HepG2 (cell line): Measurements from ENCODE around the gene LSM14B. TPM values are rescaled to one million over a fixed set of nuclear protein-coding genes. Genes with fewer than 3 reads are reported as not detected.

Source experiments
- ATAC-seq: fragments of 200-7000 bp; cut with Tn5 transposase; 3 replicates; pipeline ENCODE4 v1.9.1; 2020; ENCODE audit warnings: mild to moderate bottlenecking, moderate library complexity
- BruUV-seq: library from RNA; stranded (reverse); fragments of 400-500 nt; replicated peaks from 2 replicates; lab custom pipeline; 2021; lab: Mats Ljungman, UMichigan
- CTCF ChIA-PET: fragments of 300-600 bp; formaldehyde crosslinking; extraction: SDS; loops from one replicate; lab custom pipeline; 2021; ENCODE audit warnings: low total read pairs, inconsistent platforms, low intra/inter-chr PET ratio; lab: Yijun Ruan, JAX
- POLR2A ChIA-PET: fragments of 350-600 bp; sonication (Branson Sonifier 250); formaldehyde crosslinking; loops from one replicate; lab custom pipeline; 2020; ENCODE audit warnings: antibody characterized with exemption, inconsistent platforms; lab: Yijun Ruan, JAX
- DNase-seq: peaks from one replicate; pipeline ENCODE4 v3.0.0-alpha.2; 2015; ENCODE audit warnings: low spot score
- FAIRE-seq: peaks from 3 replicates; lab custom pipeline; 2011; peaks lifted over from hg19 to GRCh38; lab: Jason Lieb, UNC
- H2AFZ ChIP-seq: one replicate; pipeline ENCODE4 v1.6.1; 2011; ENCODE audit warnings: low read length, inconsistent platforms
- H3K27ac ChIP-seq: fragments of 300-600 bp; 3 replicates; pipeline ENCODE4 v1.8.0; 2011; ENCODE audit warnings: mixed run types, mild to moderate bottlenecking, mixed read lengths, low read length, inconsistent platforms; ENCODE audit not compliant: insufficient read depth; ENCODE audit errors: extremely low read length
- H3K27me3 ChIP-seq, 2 experiments: fragments of 200-600 bp in 1 of 2; 2 replicates in 1 of 2; 3 replicates in 1 of 2; pipeline versions ENCODE4 v1.6.0 to v1.8.0; 2011; ENCODE audit warnings: low read length in 2 of 2, mild to moderate bottlenecking in 2 of 2, moderate library complexity in 2 of 2, inconsistent platforms in 1 of 2; ENCODE audit not compliant: insufficient read depth in 2 of 2, control insufficient read depth in 1 of 2
- H3K36me3 ChIP-seq, 2 experiments: fragments of 200-600 bp in 1 of 2; replicated peaks in 1 of 2; 2 replicates in 1 of 2; 3 replicates in 1 of 2; pipeline versions ENCODE4 v1.5.1 to v1.8.0; 2011; ENCODE audit warnings: low read length in 2 of 2, inconsistent platforms in 1 of 2; ENCODE audit not compliant: insufficient read depth in 2 of 2, control insufficient read depth in 1 of 2
- H3K4me1 ChIP-seq: 2 replicates; pipeline ENCODE4 v1.5.1; 2012; ENCODE audit warnings: low read length, inconsistent platforms; ENCODE audit not compliant: insufficient read depth
- H3K4me2 ChIP-seq: 2 replicates; pipeline ENCODE4 v1.6.0; 2011; ENCODE audit warnings: low read depth, low read length, inconsistent platforms
- H3K4me3 ChIP-seq, 3 experiments: fragments of 200-600 bp in 1 of 3; sonication (generic), shearing (Covaris generic) in 1 of 3; replicated peaks in 1 of 3; 2 replicates each; pipeline ENCODE4 v1.5.1; 2011 to 2016; ENCODE audit warnings: low read length in 3 of 3, inconsistent platforms in 2 of 3, low read depth in 2 of 3, mild to moderate bottlenecking in 2 of 3, control low read depth in 1 of 3, mixed read lengths in 1 of 3; ENCODE audit not compliant: insufficient read depth in 1 of 3
- H3K79me2 ChIP-seq: one replicate; pipeline ENCODE4 v1.6.1; 2011; ENCODE audit warnings: low read length, inconsistent platforms; ENCODE audit not compliant: insufficient read depth
- H3K9ac ChIP-seq: 2 replicates; pipeline ENCODE4 v1.6.0; 2011; ENCODE audit warnings: mild to moderate bottlenecking, low read depth, low read length, inconsistent platforms; ENCODE audit not compliant: insufficient read depth
- H3K9me3 ChIP-seq: 2 replicates; pipeline ENCODE4 v1.5.1; 2012; ENCODE audit warnings: mild to moderate bottlenecking, low read length
- H4K20me1 ChIP-seq: 2 replicates; pipeline ENCODE4 v1.6.0; 2011; ENCODE audit warnings: inconsistent platforms, mild to moderate bottlenecking, low read length, moderate library complexity; ENCODE audit not compliant: insufficient read depth
- GATAD1 ChIP-seq: IDR thresholded peaks from 2 replicates; pipeline ENCODE4 v1.6.1; 2016; ENCODE audit warnings: missing genetic modification reagents, missing compliant biosample characterization
- IRF9 ChIP-seq: sonication (generic); formaldehyde crosslinking; IDR thresholded peaks from 2 replicates; pipeline ENCODE4 v1.8.0; 2022; ENCODE audit warnings: missing genetic modification reagents, mild to moderate bottlenecking, borderline replicate concordance
- KDM2A ChIP-seq: sonication (generic); formaldehyde crosslinking; IDR thresholded peaks from 2 replicates; pipeline ENCODE4 v1.4.0; 2020; ENCODE audit warnings: low read depth, missing genetic modification reagents, borderline replicate concordance
- PATZ1 ChIP-seq: sonication (generic); formaldehyde crosslinking; IDR thresholded peaks from 2 replicates; pipeline ENCODE4 v1.4.0; 2020; ENCODE audit warnings: missing genetic modification reagents
- POLR2G ChIP-seq: fragments of 200-400 bp; formaldehyde crosslinking; IDR thresholded peaks from 2 replicates; pipeline ENCODE4 v1.6.1; 2018; ENCODE audit warnings: mild to moderate bottlenecking, low read depth, low read length, moderate library complexity
- RBM22 ChIP-seq: fragments of 200-400 bp; formaldehyde crosslinking; optimal IDR thresholded peaks from 2 replicates; pipeline ENCODE3; 2017; ENCODE audit warnings: mild to moderate bottlenecking, low read length, moderate library complexity
- SMAD9 ChIP-seq: sonication (generic); formaldehyde crosslinking; IDR thresholded peaks from 2 replicates; pipeline ENCODE4 v1.5.1; 2020; ENCODE audit warnings: mild to moderate bottlenecking, missing genetic modification reagents
- SRSF1 ChIP-seq: fragments of 200-400 bp; formaldehyde crosslinking; optimal IDR thresholded peaks from 2 replicates; pipeline ENCODE3; 2017; ENCODE audit warnings: mild to moderate bottlenecking, low read depth, low read length, moderate library complexity
- ZFP91 ChIP-seq: sonication (generic); formaldehyde crosslinking; IDR thresholded peaks from 2 replicates; pipeline ENCODE4 v1.9.0; 2022; ENCODE audit warnings: missing genetic modification reagents, mild to moderate bottlenecking, borderline replicate concordance
- ZNF704 ChIP-seq: sonication (generic); formaldehyde crosslinking; IDR thresholded peaks from 2 replicates; pipeline ENCODE4 v1.8.1; 2023; ENCODE audit warnings: mild to moderate bottlenecking, inconsistent platforms, moderate library complexity, missing genetic modification reagents, borderline replicate concordance
- WGBS: methylation state at CpG from one replicate; pipeline ENCODE4 v1.1.6; 2017; ENCODE audit warnings: low lambda C conversion rate; 5-methylcytosine and 5-hydroxymethylcytosine counted together
- in situ Hi-C: cut with HindIII; loops from 2 replicates; pipeline ENCODE4 v1.10.0; 2017; ENCODE audit warnings: low pct_unique_long_range_greater_than_20kb; ENCODE audit not compliant: extremely low pct_ligation_motif_present
- intact Hi-C: fragments of 100-400 bp; cut with micrococcal nuclease; formaldehyde crosslinking; loops from one replicate; pipeline ENCODE4 v1.10.0; 2022; ENCODE audit not compliant: unreplicated experiment
- polyA plus RNA-seq, 8 experiments: library from polyadenylated mRNA; depleted of rRNA in 3 of 8; stranded (reverse) in 7 of 8; unstranded in 1 of 8; fragments of >200 nt; fragmentation: Illumina TruSeq in 4 of 8; extraction: Trizol in 4 of 8; gene quantifications; 2 replicates each; pipeline versions ENCODE4 v1.2.1 to v1.2.3, GENCODE V29; 2011 to 2016; ENCODE audit warnings: low read depth in 4 of 8, missing spikeins in 1 of 8, mixed read lengths in 1 of 8; ENCODE audit not compliant: insufficient read depth in 1 of 8
- total RNA-seq, 5 experiments: library from RNA; depleted of rRNA; stranded (reverse); fragments of >200 nt; fragmentation: Illumina TruSeq; extraction: Trizol; gene quantifications; 2 replicates each; pipeline ENCODE4 v1.2.3, GENCODE V29; 2016; ENCODE audit warnings: low read depth in 1 of 5
- TF ChIP-seq, protein P1 (sequence below): sonication (generic); formaldehyde crosslinking; IDR thresholded peaks from 2 replicates; pipeline ENCODE4 v1.8.1; 2023; ENCODE audit warnings: mild to moderate bottlenecking, missing genetic modification reagents, borderline replicate concordance
- TF ChIP-seq, protein P2 (sequence below): sonication (generic); formaldehyde crosslinking; IDR thresholded peaks from 2 replicates; pipeline ENCODE4 v1.4.0; 2020; ENCODE audit warnings: missing genetic modification reagents

LSM14B gene
- total and polyA plus RNA-seq, 2 of the 13 experiments (the other 11 are each of a cell fraction or from before 2014, with no cell fraction given), result 43.3 to 79.2 TPM

GRCh38 chr20:62135573-62136266, 13.4 kb downstream of the LSM14B start:
- Histone ChIP-seq H3K4me1 (peaks cover 37% of the 10 kb centered on the region), H3K4me2 (no peak overlapping the region), H2AFZ (no peak overlapping the region), H4K20me1 (peaks cover 40% of the 10 kb centered on the region), H3K9me3 (no peaks in the 10 kb centered on the region), H3K79me2 (peaks cover 17% of the 10 kb centered on the region), H3K27ac (peak overlapping the region; percentile 53), H3K4me3 (no peak overlapping the region), H3K9ac (no peak overlapping the region), H3K27me3 (no peaks in the 10 kb centered on the region), H3K36me3 (peaks cover 65 to 92% of the 10 kb centered on the region in 2 experiments)
- intact Hi-C loops, result loop anchor here (2.0 to 5.0 kb wide), 2 partner anchors 13 to 68 kb away; partner anchors contain the start of genes LSM14B and TAF4
- in situ Hi-C loops, result no loop called here
- ATAC-seq (no peak), DNase-seq (no peak), FAIRE-seq (no peak)
- WGBS, result 88% methylated on average over 8 of the region's 8 CpGs
- ChIA-PET POLR2A (interaction anchor here (1.2 to 7.8 kb wide), 8 partner anchors 9 to 125 kb away, joined by 4 to 86 read pairs (median 6); partner anchors contain the start of genes LSM14B and TAF4), CTCF (interaction anchor here (1.5 to 3.5 kb wide), 2 partner anchors 124 to 126 kb away, joined by 4 to 48 read pairs; no protein-coding TSS in a partner anchor)
- BruUV-seq, result no TSS peak
- TF ChIP-seq IRF9 (CRISPR knock-in tag) (no peak), GATAD1 (CRISPR knock-in tag) (0 out of 2 replicates have a peak, but pooled peaks have one; percentile 16), RBM22 (peak; percentile 5), SRSF1 (no peak), ZFP91 (CRISPR knock-in tag) (0 out of 2 replicates have a peak, but pooled peaks have one; percentile 35), SMAD9 (CRISPR knock-in tag) (no peak), POLR2G (peak; percentile 37; the same call in 1 of the 2 replicates), ZNF704 (CRISPR knock-in tag) (no peak), KDM2A (no peak), PATZ1 (CRISPR knock-in tag) (peak; percentile 16; the same call in 1 of the 2 replicates)
- TF ChIP-seq, protein P1, sequence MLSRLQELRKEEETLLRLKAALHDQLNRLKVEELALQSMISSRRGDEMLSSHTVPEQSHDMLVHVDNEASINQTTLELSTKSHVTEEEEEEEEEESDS (CRISPR knock-in tag), result no peak
- TF ChIP-seq, protein P2, sequence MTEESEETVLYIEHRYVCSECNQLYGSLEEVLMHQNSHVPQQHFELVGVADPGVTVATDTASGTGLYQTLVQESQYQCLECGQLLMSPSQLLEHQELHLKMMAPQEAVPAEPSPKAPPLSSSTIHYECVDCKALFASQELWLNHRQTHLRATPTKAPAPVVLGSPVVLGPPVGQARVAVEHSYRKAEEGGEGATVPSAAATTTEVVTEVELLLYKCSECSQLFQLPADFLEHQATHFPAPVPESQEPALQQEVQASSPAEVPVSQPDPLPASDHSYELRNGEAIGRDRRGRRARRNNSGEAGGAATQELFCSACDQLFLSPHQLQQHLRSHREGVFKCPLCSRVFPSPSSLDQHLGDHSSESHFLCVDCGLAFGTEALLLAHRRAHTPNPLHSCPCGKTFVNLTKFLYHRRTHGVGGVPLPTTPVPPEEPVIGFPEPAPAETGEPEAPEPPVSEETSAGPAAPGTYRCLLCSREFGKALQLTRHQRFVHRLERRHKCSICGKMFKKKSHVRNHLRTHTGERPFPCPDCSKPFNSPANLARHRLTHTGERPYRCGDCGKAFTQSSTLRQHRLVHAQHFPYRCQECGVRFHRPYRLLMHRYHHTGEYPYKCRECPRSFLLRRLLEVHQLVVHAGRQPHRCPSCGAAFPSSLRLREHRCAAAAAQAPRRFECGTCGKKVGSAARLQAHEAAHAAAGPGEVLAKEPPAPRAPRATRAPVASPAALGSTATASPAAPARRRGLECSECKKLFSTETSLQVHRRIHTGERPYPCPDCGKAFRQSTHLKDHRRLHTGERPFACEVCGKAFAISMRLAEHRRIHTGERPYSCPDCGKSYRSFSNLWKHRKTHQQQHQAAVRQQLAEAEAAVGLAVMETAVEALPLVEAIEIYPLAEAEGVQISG, result no peak
